HS-27A (cell line): ENCODE results near the gene FGD4.

Experiments used
- DNase-seq: peaks from one replicate; pipeline ENCODE4 v3.0.0-alpha.2; 2012; ENCODE audit warnings: low read depth, missing footprints

FGD4 gene

DNA sequence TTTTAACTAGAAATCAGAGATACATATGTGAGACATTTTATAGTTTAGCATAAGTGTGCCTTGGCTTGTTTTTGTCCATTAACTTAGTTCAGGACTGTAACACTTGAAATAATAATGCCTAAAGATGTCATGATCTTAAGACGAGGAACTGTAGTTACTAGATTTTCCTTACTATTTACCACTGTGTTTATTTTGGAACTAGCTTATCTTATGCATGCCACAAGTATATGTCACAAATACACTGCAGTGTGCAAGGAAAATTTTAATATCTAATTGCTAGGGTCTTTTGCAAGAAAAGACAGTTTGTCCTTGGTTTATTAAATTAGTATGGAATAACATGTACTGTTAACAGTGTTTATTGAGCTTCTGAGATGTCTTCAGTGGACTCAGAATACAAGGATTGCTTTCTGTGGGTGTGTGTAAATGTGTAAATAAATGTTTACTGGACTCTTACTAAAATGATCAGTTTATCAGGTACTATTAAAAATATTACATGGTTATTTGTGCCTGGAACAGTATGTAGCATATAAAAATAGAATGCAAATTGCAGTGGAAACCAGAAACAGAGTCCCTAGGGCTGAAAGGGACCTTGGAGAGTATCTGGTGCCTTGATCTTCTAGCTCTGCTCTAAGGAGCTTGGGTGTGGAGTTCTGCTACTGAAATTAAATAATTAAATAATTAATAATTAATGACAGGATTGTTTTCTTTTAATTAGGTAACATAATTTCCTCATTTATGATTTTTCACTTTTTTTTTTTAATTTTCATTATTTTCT, 58.1 kb downstream of the FGD4 start:
- no peak for DNase-seq

DNA sequence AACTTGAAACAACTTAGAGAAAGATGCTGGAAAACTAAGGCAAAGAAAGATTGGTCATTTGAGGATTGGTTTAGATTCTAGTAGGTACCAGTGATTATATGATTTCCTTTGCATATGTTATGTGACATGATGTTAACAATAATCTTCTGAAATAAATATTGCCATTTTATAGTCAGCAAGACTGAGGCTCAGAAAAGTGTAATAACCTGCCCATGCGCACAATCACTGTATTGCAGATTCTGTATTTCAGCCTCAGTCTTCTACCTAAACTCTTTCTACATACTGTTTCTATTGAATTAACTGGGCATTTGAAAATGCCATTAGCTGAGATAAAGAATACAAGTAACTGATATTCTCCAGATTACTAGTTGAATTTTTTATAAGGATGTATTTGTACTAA, 61.3 kb downstream of the FGD4 start:
- no peak for DNase-seq

DNA sequence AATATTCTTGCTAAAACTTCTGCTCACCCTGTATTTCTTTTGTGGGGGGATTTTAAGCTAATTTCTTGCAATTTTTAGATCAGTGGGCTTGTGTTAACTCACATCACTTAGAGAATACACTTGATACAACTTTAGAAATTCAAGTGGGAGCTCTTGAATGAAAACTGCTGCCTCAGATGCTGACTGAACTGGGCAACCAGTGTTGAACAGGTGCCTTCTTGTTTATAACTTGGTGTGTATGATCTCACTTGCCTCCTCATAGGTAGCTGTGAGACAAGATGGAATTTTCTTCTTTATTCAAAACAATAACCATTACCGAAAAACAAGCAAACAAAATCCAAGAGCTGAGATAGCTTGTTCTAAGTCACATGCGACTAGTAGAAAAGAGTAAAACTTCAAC, 63.5 kb downstream of the FGD4 start:
- no peak for DNase-seq

DNA sequence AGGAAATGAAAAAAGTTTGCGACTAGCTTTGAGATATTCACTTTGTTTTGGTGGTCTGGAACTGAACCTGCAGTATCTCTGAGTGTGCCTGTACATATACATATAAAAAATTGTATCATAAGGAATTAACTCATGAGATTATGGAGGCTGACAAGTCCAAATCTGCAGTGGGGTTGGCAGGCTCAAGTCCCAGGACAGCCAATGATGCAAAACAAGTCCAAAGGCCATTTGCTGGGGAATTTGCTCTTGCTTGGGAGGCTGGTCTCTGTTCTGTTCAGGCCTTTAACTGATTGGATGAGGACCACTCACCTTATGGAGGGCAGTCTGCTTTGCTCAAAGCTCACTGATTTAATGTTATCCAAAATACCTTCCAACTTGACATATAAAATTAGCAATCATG, 66.8 kb downstream of the FGD4 start:
- no peak for DNase-seq

DNA sequence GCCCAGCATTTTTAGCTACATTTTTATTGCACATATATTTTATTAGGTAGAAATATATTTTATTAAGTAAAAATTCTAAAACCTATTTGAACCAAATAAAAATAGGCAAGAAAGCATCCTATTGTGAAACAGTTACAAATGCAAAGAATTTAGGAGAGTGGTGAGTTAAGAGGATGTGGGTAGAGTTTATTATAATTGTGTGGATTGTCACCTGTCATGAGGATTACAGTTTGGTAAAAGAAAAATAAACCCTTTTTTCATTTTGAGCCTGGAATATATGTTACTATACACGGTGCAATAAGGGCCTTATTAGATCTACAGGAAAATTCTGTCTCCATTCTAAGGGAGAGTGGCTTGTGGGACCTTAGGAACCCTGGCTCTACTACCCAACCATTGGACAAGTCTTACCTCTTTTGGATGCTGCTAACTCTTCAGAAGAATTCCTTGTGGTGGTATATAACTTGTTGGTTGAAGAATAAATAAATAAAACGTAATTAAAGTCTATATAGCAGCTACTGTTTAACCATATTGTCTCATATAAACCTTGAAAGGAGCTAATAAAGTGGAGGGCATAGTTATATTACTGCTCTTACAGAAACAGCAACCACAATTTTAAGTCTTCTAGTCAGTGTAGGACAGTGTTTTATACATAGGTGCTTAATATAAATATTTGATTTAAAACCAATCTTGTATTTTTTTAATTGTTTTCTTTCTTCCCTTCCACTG, 67.8 kb downstream of the FGD4 start:
- DNase-seq, result no peak

DNA sequence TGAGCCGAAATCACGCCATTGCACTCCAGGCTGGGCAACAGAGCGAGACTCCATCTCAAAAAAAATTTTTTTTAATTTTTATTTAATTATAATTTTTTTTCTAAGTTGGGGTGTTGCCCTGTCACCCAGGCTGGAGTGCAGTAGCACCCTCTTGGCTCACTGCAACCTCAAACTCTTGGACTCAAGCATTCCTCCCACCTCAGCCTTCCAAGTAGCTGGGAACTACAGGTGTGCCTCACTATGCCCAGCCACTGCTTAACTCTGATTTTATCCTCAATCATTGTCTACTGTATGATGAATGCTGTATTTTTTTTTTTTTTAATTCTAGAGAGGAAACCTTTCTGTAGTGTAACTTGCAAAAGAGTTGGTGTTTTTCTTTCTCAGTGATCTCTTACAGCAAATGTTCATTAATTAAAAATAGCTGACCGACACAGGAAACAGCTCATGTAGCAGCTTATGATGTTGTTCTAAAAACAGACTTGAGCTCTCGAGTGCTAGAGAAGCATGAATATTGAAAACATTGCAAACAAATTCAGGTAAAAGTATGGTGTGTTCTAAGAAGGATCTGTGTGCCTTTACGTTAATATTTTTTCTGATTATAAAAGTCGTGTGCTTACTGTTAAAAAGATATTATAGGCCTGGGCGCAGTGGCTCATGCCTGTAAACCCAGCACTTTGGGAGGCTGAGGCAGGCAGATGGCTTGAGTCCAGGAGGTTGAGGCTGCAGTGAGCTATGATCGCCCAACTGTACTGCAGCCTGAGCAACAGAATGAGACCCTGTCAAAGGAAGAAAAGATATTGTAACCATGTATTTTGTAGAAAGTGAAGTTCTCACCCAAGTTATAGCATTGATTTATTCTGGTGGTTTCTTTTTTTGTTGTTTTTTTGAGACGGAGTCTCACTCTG, 68.9 kb downstream of the FGD4 start:
- DNase-seq, result no peak

DNA sequence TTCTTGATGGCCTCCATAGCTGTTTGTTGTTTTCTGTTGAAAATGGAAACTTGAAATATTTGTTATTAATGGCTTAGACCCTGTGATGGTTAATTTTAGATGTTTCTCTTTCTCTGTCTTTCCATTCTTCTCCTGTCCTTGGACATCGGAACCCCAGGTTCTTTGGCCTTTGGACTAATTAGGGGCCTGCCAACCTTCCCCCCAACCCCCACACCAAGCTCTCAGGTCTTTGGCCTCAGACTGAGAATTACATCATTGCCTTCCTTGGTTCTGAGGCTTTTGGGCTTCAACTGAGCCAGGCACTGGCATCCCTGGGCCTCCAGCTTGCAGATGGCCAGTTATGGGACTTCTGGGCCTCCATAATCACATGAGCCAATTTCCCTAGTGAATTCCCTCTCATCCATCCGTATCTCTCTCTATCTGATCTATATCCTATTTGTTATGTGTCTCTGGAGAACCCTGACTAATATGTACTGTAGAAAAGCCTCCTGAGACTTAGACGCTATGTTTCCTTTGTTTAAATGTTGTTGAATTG, 71.6 kb downstream of the FGD4 start:
- DNase-seq, result no peak

DNA sequence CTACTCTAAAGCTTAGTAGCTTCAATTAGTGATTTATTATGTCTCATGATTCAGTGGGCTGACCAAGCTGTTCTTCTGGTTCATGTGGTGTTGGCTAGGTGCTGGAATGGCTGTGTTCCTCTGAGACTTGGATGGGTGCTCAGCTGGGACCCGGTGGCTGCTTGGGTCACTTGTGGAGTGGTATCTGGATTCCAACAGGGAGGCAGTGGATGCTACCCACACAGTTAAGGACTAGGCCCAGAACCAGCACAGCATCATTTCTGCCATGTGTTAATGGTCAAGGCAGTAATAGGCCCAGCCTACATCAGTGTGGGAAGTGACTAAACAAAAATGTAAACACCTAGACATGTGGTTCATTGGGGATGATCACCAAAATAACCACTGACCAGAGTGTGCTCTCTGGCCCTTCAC, 72.2 kb downstream of the FGD4 start:
- no peak for DNase-seq

DNA sequence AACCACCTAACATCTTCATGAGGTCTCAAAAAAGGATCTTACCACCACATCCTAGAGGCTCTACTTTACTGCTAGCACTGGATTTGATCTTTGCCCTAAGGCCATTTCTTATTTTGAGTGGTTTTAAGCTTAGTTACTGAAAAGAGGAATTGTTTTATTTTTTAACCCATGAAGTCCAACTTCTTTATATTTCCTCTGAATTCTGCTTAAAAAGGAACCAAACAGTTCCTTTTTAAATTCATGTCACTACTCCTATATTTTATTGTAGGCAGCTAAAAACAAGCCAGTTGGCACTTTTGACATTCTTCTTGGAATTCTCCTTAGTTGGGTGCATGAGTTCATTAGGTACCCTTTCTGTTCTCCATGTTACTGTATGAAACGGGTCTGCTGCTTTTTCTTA, 76.4 kb downstream of the FGD4 start:
- DNase-seq, result no peak

DNA sequence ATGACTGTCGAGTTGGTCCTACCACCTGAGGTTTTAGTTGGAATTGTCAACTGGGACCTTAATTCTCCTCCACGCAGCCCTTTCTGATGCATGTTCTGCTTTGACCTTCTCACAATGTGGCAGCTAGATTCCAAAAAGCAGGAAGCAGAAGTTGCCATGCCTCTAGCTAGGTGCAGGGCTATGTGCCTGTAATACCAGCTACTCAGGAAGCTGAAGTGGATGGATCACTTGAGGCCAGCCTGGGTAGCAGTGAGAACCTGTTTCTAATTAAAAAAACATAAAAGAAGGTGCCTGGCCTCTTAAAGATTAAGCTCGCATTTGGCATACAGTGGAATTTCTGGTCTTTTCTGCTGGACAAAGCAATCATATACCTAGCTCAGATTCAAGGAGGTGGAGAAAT, 77.1 kb downstream of the FGD4 start:
- DNase-seq, result no peak

DNA sequence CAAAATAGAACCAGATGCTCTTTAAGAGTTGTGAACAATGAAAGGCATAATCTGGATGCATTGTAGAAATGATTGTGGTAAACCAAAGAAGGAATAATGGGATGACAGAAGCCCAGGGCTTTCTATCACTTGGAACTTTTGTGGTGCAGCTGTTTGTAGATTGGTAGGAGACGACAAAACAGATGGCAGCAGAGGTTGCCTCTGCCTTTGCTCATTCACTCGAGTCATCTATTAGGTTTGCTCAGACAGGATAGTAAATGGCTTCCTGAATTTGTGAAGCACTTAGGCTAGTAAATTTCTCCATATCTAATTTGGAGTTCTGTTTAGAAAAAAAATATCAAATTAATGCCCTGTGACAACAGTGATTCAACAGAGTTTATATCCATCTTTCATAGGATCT, 78.4 kb downstream of the FGD4 start:
- DNase-seq, result no peak

DNA sequence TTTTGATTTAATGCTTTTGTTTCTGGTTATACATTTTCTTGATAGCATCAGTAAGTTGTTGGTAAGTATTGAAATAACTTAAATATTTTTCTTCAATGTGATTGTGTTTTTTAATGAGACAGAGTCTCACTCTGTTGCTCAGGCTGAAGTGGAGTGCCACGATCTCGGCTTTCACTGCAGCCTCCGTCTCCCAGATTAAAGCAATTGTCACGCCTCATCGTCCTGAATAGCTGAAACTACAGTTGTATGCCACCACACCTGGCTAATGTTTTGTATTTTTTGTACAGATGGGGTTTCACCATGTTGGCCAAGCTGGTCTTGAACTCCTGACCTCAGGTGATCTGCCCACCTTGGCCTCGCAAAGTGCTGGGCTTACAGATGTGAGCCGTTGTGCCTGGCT, 78.8 kb downstream of the FGD4 start:
- DNase-seq, result no peak

DNA sequence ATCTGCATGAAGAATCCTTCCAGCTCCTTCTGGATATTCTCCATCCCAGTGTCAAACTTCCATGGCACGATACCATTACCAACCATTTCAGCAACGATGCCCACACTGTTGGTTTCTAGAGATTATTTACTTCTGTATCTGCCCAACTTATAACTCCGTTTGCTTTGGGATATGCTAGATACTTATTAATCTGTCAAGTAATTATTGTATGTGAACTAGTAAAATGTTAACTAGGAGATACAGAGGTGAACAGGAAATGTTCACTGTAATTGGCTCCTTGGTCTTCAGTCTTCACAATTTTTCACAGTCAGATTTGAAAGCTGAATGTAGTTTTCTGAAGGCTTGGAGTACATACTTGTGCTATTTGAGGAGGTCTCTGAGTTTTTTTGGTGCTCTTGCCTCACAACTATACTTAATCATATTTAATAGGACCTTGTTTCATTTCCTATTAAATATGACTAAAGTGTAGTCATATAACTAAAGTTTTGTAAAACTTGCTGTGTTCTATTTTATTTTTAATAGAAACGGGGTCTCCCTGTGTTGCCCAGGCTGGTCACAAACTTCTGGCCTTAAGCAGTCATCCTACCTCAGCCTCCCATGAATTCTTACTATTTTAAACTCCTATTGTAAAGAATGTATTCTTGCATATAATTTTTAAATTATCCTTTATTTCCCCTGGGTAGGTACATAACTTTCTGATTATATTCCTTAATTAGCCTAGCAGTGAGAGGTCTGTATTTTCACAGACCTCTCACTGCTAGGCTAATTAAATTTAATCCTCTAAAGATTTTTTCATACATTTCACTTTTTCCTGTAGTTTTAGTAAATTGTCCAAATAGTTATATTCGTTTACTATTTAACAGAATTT, 79.7 kb downstream of the FGD4 start:
- DNase-seq, result no peak

DNA sequence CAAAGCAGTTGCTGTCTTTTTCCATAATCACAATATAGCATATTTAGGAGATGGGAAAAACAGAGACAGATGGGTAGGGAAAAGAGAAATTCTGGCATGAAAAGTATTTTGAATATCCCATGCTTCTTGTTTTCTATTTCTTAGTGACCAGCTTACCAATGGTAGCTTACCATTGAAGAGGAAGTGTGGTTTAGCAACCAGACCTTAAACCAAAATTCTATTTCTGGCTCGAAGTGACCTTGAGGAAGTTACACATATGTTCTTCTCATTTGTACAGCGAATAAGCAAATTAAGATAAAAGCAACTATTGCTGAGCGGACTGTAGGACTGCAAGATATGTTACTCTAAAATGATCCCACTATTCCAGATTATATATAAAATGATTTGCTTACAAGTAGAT, 82.9 kb downstream of the FGD4 start:
- DNase-seq, result no peak

DNA sequence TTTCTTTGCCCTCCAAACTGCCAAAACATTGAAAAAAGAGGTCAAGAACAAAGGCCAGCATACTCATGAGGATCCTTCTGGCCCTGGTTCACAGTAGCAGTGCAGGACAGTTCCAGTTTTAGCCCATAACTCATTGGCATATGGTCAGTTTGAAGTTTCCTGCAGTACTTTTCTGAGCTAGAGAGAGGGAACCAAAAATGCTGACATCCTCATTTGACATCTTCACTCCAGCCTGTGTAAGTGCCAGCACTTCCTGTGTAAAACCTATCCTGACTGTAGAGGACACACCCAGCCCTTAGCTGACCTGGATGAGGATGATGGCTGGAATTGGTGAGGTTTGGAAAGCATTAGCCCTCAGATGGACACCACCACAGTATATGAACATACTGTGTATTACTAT, 84.1 kb downstream of the FGD4 start:
- DNase-seq, result no peak

DNA sequence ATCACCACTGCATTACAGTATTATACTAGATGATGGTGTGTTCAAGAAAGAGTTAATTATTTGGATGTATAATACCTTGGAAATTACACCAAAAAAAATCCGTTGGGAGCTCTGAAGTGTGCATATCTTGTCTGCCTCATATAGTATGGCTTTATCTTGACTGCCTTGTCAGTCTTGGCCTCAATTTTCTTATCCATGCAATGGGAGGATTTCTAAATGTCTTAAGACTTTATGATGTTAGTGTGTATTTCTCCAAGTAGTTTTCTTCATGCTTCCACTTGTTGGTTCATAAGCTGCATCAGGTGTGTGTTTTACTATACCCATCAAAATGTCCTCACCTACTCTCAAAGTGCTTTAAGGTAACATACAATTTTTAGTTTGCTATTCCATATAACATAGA, 84.6 kb downstream of the FGD4 start:
- DNase-seq, result no peak

DNA sequence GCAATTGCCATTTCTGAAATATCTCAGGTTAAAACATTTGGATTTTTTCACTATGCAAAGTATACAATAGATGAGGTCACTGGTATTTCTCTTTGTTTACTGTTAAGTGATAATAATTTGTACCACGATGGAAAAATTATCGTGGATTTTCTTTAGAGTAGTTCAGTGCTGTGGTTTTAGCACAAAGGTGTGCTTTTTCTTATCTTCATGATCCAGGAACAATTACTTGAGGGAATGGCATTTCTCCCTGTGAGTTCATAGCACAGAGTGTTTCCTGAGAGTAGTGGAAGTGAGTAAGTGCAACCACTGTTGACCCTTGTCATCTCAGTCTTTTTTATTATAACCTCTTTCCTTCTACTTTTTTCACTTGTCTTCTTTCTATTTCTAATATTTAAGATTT, 86.8 kb downstream of the FGD4 start:
- no peak for DNase-seq

DNA sequence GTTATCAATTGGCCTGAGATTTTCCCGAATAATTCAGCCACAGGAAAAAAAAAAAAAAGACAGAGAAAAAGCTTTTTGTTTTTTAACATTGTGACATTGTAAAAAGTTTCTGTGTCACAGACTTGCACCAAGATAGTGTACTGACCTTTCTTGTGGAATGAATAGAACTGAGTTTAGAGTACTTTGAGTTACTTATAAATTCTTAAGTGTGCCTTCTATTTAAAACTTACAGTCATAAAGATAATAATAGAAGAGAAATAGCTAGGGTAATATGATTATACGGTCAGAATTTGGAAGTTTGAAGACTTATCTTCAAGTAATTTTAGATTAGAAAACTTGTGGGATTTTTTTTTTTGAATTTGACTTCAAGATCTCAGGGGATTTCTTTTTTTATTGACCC, 88.8 kb downstream of the FGD4 start:
- no peak for DNase-seq

DNA sequence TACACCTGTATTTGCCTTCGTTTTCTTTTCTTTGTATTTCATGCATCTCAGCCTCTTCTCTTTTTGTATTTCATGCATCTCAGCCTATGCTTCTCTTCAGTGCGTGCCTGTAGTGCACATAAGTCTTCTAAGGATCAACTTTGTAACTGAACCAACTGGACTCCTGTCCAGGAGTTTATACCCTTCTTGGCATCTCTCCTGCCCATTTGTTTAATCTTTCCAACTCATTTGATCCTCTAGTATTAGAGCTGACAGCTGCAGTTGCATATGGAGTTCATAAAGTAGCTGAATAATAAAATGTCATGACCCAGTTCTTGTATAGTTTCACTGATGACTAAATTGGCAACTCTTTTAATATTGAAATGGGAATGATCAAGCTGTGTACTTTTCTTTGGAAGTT, 89.7 kb downstream of the FGD4 start:
- DNase-seq, result no peak

DNA sequence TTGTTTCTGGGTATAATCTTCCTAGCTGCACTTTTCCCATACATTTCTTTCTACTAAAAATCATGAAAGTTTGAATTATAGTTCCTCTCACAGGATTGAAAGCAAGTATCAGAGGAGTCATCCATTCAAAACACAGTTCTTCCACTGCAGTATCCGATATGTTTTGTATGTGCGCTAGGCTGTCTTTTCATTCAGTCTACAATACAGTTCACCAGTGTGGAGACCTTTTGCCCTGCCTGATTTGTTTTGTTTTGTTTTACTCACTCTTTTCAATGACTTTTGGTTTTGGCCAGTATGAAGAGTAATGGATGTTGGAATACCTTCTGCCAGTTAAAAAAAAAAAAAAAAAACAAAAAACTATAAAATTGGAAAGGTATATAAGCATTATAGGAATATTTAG, 91.4 kb downstream of the FGD4 start:
- no peak for DNase-seq

DNA sequence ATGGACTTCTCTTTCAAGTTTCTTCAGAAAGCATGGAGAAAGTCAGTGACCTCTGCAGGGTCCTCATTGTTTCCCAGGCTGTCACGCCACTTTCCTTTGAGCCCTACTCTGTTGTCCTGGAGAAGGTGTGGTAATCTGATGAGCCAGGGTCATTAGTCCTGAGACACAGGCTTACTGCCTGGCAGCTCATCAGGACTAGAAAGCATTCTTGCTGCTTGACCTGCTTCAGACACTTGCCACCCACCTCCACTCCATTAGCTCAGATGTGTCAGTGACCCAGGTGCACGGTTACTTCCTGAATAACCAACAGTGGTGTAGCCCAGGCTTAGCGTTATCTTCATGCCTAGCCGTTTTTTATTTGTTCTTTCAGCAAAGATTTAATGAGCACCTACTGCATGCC, 93.9 kb downstream of the FGD4 start:
- DNase-seq, result no peak

DNA sequence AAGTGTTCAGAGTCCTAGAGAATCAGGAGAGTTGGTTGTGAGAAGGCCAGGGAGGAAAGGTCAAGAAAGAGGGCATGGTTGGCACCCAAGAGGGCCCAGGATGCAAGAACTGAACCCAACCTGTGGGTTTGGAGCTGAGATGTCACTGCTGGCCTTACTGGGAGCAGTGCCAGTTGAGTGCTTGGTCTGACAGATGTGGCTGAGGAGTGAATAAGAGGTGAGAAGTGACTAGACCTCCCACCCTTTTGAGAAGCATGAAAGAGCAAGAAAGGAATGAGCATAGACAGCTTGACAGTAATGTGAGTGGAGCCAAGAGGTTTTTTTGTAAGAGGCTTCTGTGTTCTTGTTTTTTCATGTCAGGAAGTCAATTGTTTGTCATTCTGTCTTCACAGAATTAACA, 95.3 kb downstream of the FGD4 start:
- no peak for DNase-seq
